Measurements from ENCODE around the gene ARHGAP22.

The ARHGAP22 gene

GRCh38 chr10:48579251-48579960, 25.5 kb downstream of the ARHGAP22 start:
- no peak for DNase-seq

DNA sequence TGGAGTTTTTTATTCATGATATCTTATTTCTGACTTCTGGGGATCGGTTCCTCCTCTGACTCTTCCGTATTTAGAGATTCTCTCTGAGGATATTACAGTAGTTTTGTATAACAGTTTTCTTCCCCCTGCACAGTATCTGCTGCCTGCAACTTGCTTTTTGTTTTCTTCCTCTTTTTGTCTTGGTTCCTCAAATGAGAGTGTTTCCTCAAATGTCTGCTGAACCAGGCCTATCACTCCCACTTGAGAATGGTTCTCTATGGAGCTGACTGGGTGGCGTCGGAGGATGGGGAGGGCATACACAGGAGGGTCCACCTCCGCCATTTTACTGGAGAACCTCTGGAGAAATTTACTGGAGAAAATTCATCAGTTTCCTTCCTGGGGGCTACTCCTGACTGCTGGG, 27.7 kb downstream of the ARHGAP22 start:
- DNase-seq, result no peak

DNA sequence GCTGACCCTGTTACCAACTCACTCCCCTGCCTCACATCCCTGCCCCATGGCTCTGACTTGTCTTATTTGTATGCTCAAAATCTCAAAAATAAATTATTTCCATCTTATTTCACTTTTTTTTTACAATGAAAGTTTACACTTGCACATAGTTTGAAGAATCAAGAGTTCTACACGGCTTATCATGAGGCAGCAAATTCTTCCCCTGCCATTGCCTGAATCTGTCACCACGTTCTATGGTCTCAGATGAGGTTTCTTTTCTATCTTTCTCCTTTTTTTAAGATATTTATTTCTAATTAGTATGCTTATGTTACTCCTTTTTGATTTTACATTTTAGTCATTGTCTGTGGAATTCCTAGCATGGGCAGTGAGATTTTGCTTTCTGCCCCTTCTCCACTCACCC, 28.4 kb downstream of the ARHGAP22 start:
- no peak for DNase-seq

DNA sequence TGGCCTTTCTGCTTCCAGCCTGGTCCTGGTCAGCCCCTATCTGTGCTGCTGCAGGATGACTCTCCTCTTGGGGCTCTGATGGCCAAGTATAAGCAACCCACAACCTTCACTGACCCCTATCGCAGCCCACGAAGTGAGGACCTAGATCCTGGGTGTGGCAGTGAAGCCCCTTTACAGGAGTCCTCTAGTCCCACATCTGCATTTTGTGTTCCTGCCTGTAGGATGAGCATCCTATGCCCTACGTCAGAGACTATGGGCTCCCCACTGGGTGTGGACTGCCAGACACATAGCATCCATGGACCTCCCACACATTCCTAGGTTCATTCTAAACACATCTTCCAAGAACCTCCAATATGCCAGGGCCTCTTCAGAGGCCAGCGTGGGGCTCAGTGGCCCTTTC, 29.0 kb downstream of the ARHGAP22 start:
- no peak for DNase-seq

- DNase-seq, result no peak
Observed at GRCh38 chr10:48574817-48575380, 30.0 kb downstream of the ARHGAP22 start.

- DNase-seq, result no peak
Observed at GRCh38 chr10:48574322-48574796, 30.5 kb downstream of the ARHGAP22 start.

DNA sequence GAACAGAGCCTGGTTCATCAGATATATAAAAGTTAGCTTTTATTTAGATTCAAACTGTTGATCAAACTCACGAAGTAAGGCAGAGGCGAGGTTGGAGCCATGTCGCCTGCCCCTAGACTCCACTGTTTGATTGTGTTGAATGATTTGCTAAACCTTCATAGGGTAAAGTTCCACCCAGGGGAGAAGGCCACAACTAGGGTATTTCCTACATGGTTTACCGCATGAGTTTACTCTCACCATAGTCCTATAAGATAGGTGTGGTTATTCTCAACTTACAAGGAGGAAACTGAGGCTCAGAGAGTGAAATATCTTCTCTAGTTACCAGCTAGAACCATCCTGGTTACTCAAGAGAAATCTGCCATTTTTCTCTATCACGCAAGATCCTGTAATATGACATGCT, 31.8 kb downstream of the ARHGAP22 start:
- DNase-seq, result no peak

DNA sequence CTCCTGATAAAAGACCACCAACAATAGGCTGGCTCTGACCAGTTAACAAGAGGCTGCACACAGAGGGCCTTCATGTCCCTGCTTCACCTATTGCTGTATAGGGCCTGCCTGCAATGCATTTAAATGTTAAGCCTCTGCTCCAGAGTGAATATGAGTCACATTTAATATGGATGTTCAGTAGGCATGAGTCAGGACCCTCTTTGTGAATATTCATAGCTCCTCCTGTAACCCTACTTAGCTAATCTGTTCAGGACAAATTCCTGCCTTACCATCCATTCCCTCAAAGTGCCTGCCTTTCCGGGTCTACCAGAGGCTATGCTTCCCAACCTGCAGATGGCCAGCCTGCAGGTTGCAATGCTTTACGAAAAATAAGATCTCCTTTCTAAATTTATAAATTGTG, 32.5 kb downstream of the ARHGAP22 start:
- DNase-seq, result no peak

DNA sequence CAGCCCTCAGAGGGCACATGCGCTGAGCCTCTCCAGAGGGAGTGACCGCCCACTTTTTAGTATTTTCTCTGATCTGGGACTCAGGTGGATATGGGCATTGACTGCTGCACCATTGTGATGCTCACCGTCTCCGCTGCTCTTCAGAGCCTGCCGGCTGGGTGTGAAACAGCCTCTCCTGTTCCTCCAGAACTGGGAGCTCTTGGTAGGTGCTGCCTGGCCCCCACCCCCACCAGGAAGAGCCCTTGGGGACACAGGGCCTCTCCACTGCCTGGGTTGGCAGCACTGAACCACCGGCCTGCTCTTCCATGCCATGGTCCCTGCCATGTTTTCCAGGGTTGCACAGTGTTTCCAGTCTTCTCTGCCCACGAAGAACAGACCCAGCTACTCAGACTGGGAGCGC, 36.3 kb downstream of the ARHGAP22 start:
- DNase-seq, result no peak

GRCh38 chr10:48568131-48568530, 36.7 kb downstream of the ARHGAP22 start:
- no peak for DNase-seq

- DNase-seq, result no peak
Observed at GRCh38 chr10:48567346-48567745, 37.5 kb downstream of the ARHGAP22 start.

- no peak for DNase-seq
Observed at GRCh38 chr10:48564466-48565160, 40.3 kb downstream of the ARHGAP22 start.

DNA sequence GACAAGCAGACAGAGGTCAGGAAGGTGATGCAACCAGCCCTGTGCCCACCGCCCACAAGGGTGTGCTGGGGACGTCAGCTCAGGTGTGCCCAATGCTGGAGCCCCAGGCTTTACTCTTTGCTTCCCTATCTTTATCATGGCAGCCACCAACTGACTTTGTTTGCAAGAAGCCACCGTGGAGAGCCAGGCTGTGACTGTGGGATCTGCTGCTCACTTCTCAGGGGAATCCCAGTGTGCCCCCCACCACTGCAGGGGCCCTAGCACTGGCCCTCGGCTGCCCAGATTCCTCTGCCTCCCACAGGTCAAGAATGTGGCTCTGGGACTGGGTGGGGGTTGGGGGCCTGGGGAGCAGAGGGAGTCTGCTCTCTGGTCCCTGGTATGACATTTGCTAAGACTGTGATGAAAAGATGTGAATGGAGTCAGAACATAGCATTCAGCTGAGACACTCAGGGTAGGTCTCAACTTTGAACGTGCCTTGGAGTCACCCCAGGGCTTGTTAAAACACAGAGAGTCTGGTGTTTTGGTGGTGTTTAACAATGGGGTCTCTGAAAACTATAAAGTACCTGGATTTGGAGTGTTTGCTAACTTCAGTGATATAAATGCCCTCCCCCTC, 47.3 kb downstream of the ARHGAP22 start:
- no peak for DNase-seq

DNA sequence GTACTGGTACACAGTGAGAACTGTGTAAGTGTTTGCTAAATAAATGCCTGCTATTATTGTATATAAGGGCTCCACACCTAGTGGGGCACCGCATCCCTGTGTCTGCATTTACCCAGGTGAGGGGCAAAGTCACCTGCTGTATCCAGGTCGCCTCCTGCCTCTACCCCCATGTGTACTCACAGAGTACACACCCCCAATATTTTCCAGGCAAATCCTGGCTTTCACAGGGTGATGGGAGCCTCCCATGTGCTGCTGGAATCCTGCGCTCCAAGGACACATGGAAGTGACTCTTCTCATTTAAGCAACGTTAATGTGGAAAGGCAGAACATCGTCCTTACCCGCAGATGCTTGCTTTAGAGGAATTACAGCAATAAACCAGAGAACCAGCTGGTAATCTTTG, 48.2 kb downstream of the ARHGAP22 start:
- no peak for DNase-seq

GRCh38 chr10:48556065-48556464, 48.8 kb downstream of the ARHGAP22 start:
- DNase-seq, result no peak

DNA sequence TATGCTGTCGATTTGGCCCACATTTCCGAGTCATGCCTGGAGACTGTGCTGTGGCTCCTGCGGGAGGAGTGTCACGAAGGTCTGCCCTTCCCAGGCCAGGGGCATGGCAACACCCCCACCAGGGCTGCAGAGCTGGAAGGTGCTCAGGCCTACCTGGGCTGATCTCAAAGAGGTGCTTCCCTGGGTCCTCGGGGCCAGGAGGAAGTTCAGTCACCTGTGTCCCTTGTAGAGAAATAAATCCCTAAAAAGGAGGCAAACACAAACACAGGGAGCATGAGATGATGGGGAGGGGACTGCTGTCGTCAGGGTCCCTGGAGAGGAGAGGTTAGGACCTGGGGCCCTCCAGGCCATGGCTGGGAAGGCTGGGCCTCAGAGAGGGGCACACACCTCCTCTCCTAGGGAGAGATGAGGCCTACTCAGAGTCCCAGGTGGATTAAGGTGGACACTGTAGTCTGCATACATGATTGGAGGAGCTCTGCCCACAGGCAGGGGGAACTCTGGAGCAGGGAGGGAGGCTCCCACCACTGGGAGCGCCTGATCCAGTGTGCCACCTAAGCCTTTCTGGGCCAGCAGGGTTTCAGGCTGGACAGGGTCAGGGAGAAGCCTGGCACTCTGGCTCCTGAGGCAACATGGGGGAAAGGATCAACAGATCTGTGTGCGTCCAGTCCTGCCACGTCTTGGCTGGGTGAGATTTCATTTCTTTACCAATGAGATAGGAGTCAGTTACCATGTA, 49.4 kb downstream of the ARHGAP22 start:
- DNase-seq, result no peak

GRCh38 chr10:48554656-48555055, 50.2 kb downstream of the ARHGAP22 start:
- DNase-seq, result no peak

GRCh38 chr10:48554246-48554645, 50.6 kb downstream of the ARHGAP22 start:
- DNase-seq, result no peak

GRCh38 chr10:48552946-48553564, 51.8 kb downstream of the ARHGAP22 start:
- DNase-seq, result no peak

GRCh38 chr10:48551861-48552591, 52.8 kb downstream of the ARHGAP22 start:
- no peak for DNase-seq

- DNase-seq, result no peak
Observed at GRCh38 chr10:48550977-48551376, 53.9 kb downstream of the ARHGAP22 start.
